ENCODE measurements around the gene ATP6V0D1.
A peak's percentile ranks its signal among the peaks of the same experiment; 100 is the strongest.
"Not testable (repeated sequence)": the region's sequence is repeated elsewhere in the genome, so short reads cannot be mapped to it uniquely, and the experiment has no call there.

The ATP6V0D1 gene

GRCh38 chr16:67428146-67428731, 52.7 kb downstream of the ATP6V0D1 start:
- peak; percentile 88 for DNase-seq (ENCODE audit: low spot score)

- no peak for DNase-seq (ENCODE audit: low spot score)
These were observed 54.0 kb downstream of the ATP6V0D1 start for GRCh38 chr16:67426950-67427349.

DNA sequence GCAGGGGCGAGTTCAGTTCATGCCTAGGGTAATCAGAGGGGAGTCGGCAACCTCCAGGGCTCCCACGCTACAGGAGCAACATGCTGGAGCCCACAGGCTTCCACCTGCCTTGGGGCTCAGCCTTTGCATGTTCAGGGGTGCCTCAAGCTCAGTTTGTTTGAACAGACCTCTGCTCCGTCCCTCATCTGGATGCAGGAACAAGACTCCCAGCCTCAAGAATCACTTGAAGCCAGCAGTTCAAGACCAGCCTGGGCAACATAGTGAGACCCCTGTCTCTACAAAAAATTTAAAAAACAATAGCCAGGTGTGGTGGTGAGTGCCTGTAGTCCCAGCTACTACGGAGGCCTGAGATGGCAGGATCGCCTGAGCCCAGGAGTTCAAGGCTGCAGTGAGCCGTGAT, 54.9 kb downstream of the ATP6V0D1 start:
- DNase-seq (ENCODE audit: low spot score), result no peak

GRCh38 chr16:67425580-67425979, 55.4 kb downstream of the ATP6V0D1 start:
- no peak for DNase-seq (ENCODE audit: low spot score)

GRCh38 chr16:67425061-67425460, 55.9 kb downstream of the ATP6V0D1 start:
- no peak for DNase-seq (ENCODE audit: low spot score)

DNA sequence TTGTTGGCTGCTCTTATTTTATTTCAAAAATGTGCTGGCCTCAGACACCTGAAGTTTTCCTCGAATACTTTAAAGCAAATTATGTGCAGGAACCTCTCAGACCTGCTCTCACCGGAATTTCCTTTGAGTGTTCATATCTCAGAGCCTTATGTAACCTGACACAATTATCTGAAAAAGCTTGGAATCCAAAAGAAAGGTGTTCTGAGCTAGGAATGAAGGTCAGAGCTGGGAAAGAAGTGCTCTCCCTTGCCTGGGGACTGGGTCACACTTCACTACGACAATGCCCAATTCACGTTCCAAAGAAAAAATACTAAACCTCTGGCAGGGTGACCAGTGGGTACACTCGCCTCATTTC, 56.7 kb downstream of the ATP6V0D1 start:
- no peak for DNase-seq (ENCODE audit: low spot score)

- DNase-seq (ENCODE audit: low spot score), result no peak
These were observed 57.2 kb downstream of the ATP6V0D1 start for GRCh38 chr16:67423611-67424260.

- no peak for DNase-seq (ENCODE audit: low spot score)
These were observed 57.9 kb downstream of the ATP6V0D1 start for GRCh38 chr16:67423015-67423414.

DNA sequence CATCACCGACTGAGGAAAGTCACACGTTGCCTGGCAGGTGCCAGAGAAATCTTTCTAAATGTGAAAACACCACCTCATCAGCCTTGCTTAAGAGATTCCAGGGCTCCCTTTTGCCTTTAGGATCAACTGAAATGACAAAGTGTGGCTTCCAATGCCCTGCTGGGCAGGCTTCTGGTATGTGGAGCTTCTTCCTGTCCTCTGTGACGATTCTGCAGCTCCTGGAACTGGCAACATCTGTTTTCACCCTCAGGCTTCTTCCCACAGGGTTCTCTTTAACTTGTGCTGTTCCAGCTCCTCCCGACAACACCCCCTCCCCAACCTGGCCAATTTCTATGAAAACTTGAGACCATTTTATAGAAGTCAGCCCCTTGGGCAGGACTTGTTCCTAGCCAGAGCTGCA, 59.9 kb downstream of the ATP6V0D1 start:
- no peak for DNase-seq (ENCODE audit: low spot score)

DNA sequence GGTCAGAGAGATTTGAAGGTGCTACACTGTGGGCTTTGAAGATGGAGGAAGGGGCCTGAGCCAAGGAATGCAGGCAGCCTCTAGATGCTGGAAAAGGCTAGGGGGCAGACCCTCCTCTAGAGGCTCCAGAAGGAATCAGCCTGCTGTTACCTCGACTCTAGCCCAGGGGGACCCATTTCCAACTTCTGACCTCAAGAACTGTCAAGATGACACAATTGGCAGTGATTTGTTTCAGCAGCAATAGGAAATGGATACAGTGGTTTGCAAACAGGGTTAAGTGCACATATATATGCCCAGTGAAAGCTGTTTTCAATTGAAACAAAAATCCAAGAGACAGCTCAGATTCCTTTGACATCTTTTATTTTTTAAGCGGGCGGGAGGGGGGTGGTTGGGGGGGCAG, 61.0 kb downstream of the ATP6V0D1 start:
- DNase-seq (ENCODE audit: low spot score), result no peak

GRCh38 chr16:67419502-67419901, 61.5 kb downstream of the ATP6V0D1 start:
- no peak for DNase-seq (ENCODE audit: low spot score)

DNA sequence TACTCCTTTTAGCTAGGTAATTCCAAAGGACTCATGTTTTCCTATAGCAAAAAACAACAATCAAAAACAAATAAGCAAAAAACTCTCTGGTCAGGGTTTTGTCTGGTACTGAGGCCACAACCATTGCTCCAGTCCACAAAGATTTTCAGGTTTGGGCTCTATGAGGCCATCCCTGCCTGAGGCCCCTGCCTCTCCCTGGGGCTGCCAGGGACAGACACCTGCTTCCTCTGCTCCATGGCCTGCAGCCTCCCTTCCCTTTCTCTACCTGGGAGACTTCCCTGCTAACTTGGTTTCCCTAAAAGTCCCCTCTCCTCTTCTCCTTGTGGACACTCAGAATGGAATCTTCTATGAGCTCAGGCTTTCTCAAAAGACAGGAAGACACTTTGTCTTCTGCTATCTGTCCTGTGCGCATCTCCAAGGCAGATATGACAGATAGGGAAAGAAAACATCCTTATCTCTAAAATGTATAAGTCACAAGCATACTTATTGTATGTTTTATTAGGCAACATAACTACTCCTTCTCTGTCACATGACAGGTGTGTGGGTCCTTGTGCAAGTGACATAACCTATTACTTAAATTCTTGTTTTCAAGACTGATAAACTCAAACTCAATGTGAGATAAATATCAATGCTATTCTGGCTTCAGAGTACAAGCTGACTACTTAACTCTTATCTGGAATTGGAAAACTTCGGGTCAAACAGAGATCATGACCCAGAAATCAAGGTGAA, 63.5 kb downstream of the ATP6V0D1 start:
- no peak for DNase-seq (ENCODE audit: low spot score)

DNA sequence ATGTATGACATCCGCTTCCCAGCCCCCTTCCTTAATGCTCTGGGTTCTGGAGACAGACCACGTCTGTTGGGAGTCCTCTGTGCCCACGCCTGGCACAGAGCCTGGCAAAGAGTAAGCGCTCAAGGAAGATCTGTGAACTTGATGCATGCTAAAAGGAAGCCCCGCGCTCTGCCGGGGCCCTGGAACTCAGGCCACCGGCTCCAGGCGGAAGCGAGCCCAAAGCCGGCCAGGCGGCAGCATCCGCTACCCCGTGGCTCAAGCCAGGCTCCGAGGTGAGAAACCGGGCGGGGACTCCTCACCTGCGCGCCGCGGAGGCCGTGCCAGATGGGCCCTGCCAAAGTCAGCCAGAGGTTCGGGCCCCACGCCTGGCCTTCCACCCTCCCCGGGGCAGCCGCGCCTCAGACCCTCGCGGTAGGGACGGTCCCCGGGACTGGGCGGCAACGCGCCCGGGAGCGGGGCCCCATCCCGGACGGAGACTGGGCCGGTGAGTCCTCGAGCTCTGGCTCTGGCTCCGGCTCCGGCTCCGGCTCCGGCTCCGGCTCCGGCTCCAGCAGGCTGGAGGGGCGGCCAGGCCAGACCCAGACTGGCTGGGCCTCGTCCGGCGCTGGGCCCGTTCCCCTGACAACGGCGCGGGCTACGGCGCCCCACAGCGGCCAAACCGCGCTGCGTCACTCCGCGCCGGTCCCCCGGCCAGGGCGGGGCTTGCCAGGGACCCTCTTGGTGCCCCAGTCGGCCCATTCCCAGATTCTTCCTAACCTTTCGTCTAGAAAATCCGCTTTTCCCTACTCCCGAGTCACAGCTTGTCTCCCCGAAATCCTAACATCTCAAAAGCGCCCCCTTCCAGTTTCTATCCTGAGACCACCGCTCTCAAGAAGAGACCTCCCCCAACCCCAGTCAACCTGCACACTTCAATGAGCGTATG, 64.8 kb downstream of the ATP6V0D1 start, which contains the start of gene ZDHHC1:
Gene ZDHHC1, minus strand, starts transcription at position 606 of the 922 bp plus-strand sequence. CDS start 8,702 bp downstream, outside the sequence.
- DNase-seq (ENCODE audit: low spot score), result peak; percentile 69

DNA sequence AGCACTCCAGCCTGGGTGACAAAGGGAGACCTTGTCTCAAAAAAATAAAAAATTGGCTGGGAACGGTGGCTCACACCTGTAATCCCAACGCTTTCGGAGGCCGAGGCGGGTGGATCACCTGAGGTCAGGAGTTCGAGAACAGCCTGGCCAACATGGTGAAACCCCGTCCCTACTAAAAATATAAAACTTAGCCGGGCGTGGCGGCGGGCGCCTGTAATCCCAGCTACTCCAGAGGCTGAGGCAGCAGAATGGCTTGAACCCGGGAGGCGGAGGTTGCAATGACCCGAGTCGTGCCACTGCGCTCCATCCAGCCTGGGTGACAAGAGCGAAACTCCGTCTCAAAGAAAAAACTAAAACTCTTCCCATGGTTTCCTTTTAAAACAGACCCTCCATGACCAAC, 65.5 kb downstream of the ATP6V0D1 start:
- DNase-seq (ENCODE audit: low spot score), result not testable (repeated sequence)

- DNase-seq (ENCODE audit: low spot score), result no peak
These were observed 66.7 kb downstream of the ATP6V0D1 start for GRCh38 chr16:67413978-67414911.

DNA sequence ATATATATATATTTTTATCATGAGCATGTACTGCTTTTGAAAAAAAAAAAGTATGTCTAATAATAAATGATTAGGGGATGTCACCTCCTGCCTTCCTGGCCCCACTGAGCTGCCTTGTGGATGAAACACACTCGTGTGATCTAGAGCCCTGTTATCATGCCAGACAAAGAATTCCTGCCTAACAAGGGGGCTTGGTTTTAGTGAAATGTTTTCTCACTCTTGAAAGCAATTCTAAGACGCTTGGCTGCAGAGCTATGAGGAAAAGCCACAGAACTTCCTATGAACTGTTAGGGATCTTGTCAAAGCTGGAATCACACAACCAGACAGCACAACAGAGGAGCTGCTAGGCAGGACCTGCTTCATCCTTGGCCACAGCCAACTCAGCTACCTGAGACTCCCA, 68.7 kb downstream of the ATP6V0D1 start:
- DNase-seq (ENCODE audit: low spot score), result no peak

DNA sequence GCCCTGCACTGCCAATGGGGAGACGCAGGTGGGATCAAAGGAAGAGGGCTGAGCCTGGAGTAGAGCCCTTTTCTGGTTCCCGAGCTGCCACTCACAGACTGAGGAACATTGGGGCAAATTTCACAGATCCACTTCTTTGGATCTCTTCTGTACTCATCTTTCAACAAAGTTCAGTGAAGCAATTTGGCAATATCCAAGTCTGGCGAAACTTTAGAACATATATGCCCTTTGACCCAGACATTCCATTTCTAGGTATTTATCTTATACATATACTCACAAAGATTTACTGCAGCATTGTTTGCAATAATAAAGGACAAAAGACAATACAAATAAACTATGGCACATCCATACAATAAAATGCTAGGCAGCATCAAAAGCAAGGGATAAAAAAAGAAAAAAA, 69.6 kb downstream of the ATP6V0D1 start:
- no peak for DNase-seq (ENCODE audit: low spot score)

GRCh38 chr16:67409631-67410030, 71.3 kb downstream of the ATP6V0D1 start:
- no peak for DNase-seq (ENCODE audit: low spot score)

- no peak for DNase-seq (ENCODE audit: low spot score)
These were observed 73.0 kb downstream of the ATP6V0D1 start for GRCh38 chr16:67407788-67408452.

DNA sequence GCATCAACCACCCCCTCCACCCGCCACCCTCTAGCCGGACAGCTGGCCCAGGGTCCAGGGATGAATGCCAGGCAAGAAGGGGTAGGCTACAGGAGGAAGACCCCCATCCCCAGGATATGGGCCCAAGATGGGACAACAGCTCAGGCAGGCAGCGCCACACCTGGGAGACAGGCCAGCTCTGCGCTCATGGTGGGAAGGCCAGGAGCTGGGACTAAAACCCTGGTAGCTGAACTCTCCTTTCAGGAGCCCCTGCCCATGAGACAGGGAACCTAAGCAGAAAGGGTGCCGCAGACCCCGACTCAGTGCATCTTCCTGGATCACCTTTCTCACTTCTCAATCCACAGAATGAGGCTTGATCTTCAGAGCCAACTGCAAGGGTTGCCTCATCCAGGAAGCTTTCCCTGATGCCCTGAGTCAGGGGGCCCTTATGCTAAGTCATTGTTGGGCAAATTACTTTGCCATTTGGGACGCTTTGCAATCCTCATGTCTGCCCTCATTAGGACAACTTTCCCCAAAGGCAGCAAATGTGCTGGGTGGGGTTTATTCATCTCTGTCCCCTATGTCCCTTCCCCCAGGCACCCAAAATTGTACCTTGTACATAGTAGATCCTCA, 73.7 kb downstream of the ATP6V0D1 start:
- no peak for DNase-seq (ENCODE audit: low spot score)

All from HuH-7.5 (cell line).